ENCODE measurements around the gene DIRAS3.

The DIRAS3 gene

DNA sequence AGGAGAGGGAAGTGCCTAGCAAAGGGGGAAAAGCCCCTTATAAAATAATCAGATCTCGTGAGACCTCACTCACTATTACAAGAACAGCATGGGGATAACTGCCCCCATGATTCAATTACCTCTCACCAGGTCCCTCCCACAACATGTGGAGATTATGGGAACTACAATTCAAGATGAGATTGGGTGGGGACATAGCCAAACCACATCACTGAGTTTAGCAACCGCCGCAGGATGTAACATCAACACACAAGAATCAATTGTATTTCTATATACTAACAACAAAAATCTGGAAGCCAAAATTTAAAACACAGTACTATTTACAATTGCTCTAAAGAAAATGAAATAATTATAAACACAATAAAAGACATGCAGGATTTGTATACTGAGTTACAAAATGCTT, 21.9 kb downstream of the DIRAS3 start:
- TF ChIP-seq, protein P1, sequence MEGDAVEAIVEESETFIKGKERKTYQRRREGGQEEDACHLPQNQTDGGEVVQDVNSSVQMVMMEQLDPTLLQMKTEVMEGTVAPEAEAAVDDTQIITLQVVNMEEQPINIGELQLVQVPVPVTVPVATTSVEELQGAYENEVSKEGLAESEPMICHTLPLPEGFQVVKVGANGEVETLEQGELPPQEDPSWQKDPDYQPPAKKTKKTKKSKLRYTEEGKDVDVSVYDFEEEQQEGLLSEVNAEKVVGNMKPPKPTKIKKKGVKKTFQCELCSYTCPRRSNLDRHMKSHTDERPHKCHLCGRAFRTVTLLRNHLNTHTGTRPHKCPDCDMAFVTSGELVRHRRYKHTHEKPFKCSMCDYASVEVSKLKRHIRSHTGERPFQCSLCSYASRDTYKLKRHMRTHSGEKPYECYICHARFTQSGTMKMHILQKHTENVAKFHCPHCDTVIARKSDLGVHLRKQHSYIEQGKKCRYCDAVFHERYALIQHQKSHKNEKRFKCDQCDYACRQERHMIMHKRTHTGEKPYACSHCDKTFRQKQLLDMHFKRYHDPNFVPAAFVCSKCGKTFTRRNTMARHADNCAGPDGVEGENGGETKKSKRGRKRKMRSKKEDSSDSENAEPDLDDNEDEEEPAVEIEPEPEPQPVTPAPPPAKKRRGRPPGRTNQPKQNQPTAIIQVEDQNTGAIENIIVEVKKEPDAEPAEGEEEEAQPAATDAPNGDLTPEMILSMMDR (conservative IDR thresholded peaks at IDR 0.05; ENCODE audit: low read length) = no peak
- no peak overlapping the region for H3K4me3 ChIP-seq (ENCODE audit: low read length)

DNA sequence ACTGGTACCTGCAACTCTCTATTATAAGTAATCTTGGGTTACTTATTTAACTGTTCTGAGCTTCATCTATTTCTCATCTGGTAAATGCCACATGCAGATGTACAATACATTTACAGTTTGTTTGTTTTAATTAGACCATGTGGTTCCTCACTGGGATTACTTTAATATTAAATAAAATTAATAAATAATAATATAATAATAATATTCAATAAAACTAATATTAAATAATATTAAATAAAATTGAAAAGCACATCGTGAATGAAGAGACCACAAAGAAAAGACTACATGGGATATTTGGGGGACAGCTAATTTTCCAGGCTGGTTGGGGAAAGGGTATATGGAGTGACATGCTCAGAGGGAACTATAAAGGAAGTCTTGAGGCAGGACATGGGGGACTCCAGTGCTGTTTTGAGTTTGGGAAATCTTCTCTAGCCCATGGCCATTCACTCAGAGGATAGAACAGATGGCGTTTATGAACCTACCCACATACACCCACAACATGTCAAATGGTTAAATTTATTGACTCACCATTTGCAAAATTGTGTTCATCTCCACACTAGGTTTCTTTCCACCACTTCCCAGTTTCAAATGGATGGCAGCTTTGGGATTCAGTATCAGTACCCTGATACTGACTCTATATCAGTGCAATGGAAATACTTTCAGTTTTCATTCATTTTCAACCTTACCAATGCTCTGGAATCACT, 25.6 kb downstream of the DIRAS3 start:
- no peak for DNase-seq (ENCODE audit: low read depth)
- H3K4me3 ChIP-seq (ENCODE audit: low read length) = no peak overlapping the region
- TF ChIP-seq, protein P1 (conservative IDR thresholded peaks at IDR 0.05; ENCODE audit: low read length) = no peak

More for the DNA sequence above, 21.9 kb downstream of the DIRAS3 start:
- no peak for DNase-seq (ENCODE audit: low read depth)

DNA sequence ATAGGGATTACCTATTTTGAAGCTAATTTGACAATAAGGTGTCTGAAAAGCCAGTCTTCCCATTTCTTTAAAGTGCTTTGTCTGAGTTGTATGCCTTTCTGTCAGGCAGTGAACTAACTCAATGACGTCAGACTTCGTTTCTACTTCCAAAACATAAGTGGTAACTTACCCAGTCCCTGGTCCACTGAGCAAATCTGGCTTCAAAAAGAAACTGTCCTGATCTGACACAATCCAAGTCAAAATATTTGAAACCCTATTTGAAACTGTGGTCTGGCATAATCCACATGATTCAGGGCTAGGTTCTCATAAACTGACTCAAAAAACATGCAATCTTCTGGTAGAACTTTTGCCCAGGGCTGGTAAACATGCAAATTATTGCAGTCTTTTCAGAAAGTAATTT, 34.0 kb downstream of the DIRAS3 start:
- H3K4me3 ChIP-seq (ENCODE audit: low read length) = no peak overlapping the region
- TF ChIP-seq, protein P1 (conservative IDR thresholded peaks at IDR 0.05; ENCODE audit: low read length) = no peak
- DNase-seq (ENCODE audit: low read depth) = peak; percentile 85

DNA sequence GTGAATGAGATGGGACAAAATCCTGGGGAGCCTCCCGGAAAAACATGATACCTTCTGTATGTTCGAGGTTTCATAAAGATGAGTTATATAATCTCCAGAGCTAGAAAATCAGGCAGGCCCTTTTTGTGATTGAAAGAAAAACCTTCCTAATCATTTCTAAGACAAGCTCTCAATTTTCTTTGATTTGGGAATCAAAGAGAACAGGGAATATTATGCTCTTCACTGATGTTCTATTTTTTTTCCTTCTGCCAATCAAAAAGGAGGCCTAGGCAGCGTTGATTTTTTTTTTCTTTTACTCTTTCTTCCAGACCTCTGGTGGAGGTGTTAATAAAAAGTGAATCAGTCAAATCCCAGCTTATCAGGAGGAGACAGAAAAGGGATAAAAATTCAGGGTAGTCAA, 34.5 kb downstream of the DIRAS3 start:
- H3K4me3 ChIP-seq (ENCODE audit: low read length) = no peak overlapping the region
- TF ChIP-seq, protein P1 (conservative IDR thresholded peaks at IDR 0.05; ENCODE audit: low read length) = no peak
- DNase-seq (ENCODE audit: low read depth) = no peak

DNA sequence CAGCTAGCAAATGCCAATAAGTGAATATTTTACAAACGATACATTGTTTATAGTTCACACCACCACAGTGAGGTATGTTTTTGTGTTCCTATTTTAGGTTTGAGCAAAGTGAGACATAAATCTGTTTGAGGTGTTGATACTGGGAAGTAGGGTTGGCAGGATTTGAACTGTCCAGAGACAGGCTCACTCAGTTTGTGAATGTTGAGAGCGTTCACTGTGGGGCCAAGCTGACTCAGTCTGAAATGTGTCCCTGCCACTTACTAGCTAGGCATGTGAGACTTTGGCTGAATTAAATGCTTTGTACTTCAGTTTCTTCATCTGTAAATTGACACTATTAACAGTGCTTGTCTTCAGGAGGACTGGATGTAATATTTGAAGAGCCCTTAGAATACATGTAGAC, 35.1 kb downstream of the DIRAS3 start:
- peak; percentile 41 for DNase-seq (ENCODE audit: low read depth)
- H3K4me3 ChIP-seq (ENCODE audit: low read length) = no peak overlapping the region
- TF ChIP-seq, protein P1 (conservative IDR thresholded peaks at IDR 0.05; ENCODE audit: low read length) = no peak

DNA sequence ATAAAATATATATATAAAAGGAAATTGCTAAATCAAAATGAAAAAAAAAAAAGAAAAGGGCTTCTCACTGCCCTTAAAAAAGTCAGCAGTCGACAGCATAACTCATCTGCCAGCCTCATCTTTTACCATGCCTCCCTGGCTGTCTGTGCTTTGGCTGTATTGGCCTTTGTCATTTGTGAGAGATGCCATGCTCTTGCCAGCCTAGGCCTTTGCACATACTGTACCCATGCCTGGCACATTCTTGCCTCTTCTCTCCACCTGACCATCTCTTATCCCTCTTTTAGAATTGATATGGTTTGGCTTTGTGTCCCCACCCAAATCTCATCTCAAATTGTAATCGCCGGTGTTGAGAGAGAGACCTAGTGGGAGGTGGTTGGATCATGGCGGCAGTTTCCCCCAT, 37.1 kb downstream of the DIRAS3 start:
- TF ChIP-seq, protein P1 (conservative IDR thresholded peaks at IDR 0.05; ENCODE audit: low read length) = no peak
- DNase-seq (ENCODE audit: low read depth) = no peak
- H3K4me3 ChIP-seq (ENCODE audit: low read length) = no peak overlapping the region

DNA sequence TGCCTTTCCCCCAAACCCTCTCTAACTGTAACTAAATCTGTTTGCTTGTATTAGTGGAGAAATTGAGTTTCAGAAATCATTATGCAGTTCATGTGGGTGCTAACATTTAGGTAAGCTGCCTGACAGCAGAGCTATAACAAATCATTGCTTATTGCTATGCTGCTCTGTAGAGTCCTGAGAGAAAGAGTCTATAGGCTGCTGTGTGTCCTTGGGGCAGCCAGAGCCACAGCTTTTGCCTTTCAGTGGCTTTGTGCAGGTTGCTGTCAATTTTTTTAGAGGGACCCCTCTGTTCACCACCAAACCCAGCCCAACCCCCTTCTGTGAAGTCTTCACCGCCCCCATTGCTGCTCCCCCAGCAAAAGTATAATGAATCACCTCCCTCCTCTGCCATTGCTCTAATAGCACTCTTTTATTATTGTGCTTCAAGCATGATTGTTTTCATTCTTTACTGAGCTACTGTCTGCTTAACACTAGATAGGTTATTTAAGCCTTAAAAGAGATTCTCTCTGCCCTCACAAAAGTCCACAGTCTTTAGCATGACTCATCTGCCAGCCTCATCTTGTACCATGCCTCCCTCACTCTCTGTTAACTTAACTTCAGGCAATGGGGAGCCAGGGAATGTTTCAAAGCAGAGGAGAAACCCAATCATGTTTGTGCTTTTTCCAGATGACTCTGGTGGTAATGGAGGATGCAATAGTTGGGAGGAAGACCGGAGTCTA, 38.6 kb downstream of the DIRAS3 start:
- DNase-seq (ENCODE audit: low read depth) = no peak
- TF ChIP-seq, protein P1 (conservative IDR thresholded peaks at IDR 0.05; ENCODE audit: low read length) = no peak
- H3K4me3 ChIP-seq (ENCODE audit: low read length) = no peak overlapping the region
